Activated CD4-positive, alpha-beta T cell treated with anti-CD3 and anti-CD28 coated beads, Interleukin-2, amount 50 U/mL, for 48 hours (primary cell): Measurements from ENCODE around the gene LMO1.

Experiments
- DNase-seq, 2 experiments: peaks; one replicate each; pipeline ENCODE4 v3.0.0-alpha.2; 2020

LMO1 gene

GRCh38 chr11:8203414-8203715 is 60.3 kb downstream of the LMO1 start:
- no peak for DNase-seq

- no peak for DNase-seq
Observed at GRCh38 chr11:8202516-8203413, 60.9 kb downstream of the LMO1 start.

- no peak for DNase-seq
Observed at GRCh38 chr11:8201644-8202365, 61.9 kb downstream of the LMO1 start.

GRCh38 chr11:8199676-8200075 is 64.0 kb downstream of the LMO1 start:
- no peak for DNase-seq

GRCh38 chr11:8196749-8197148 is 66.9 kb downstream of the LMO1 start:
- DNase-seq, result no peak

- no peak for DNase-seq
Observed at GRCh38 chr11:8194956-8195355, 68.7 kb downstream of the LMO1 start.

GRCh38 chr11:8192896-8193209 is 70.8 kb downstream of the LMO1 start:
- no peak for DNase-seq

GRCh38 chr11:8192016-8192895 is 71.4 kb downstream of the LMO1 start:
- DNase-seq, result peak; percentile 52 to 61

GRCh38 chr11:8190431-8190830 is 73.2 kb downstream of the LMO1 start:
- no peak for DNase-seq

GRCh38 chr11:8186429-8186828 is 77.2 kb downstream of the LMO1 start:
- no peak for DNase-seq

GRCh38 chr11:8183111-8183510 is 80.6 kb downstream of the LMO1 start:
- no peak for DNase-seq

GRCh38 chr11:8180469-8180868 is 83.2 kb downstream of the LMO1 start:
- no peak for DNase-seq

- no peak for DNase-seq
Observed at GRCh38 chr11:8178297-8178696, 85.4 kb downstream of the LMO1 start.

GRCh38 chr11:8177136-8177535 is 86.5 kb downstream of the LMO1 start:
- no peak for DNase-seq
